HS-27A (cell line): ENCODE data around the gene CR1.
"Not testable (repeated sequence)": the region's sequence is repeated elsewhere in the genome, so short reads cannot be mapped to it uniquely, and the experiment has no call there.

Experiments used
- DNase-seq: peaks from one replicate; pipeline ENCODE4 v3.0.0-alpha.2; 2012; ENCODE audit warnings: low read depth, missing footprints

Gene CR1

GRCh38 chr1:207504438-207504837 is 8.5 kb downstream of the CR1 start:
- no peak for DNase-seq

- no peak for DNase-seq
These were observed 14.5 kb downstream of the CR1 start for GRCh38 chr1:207510444-207510843.

- no peak for DNase-seq
These were observed 18.9 kb downstream of the CR1 start for GRCh38 chr1:207514890-207515289.

GRCh38 chr1:207516729-207517128 is 20.8 kb downstream of the CR1 start:
- no peak for DNase-seq

GRCh38 chr1:207518608-207519236 is 22.8 kb downstream of the CR1 start:
- no peak for DNase-seq

GRCh38 chr1:207519505-207520399 is 23.8 kb downstream of the CR1 start:
- no peak for DNase-seq

- not testable (repeated sequence) for DNase-seq
These were observed 24.7 kb downstream of the CR1 start for GRCh38 chr1:207520400-207521345.

GRCh38 chr1:207525239-207525638 is 29.3 kb downstream of the CR1 start:
- not testable (repeated sequence) for DNase-seq

- DNase-seq = not testable (repeated sequence)
These were observed 32.4 kb downstream of the CR1 start for GRCh38 chr1:207528401-207528800.

GRCh38 chr1:207536263-207536662 is 40.3 kb downstream of the CR1 start:
- not testable (repeated sequence) for DNase-seq

GRCh38 chr1:207546677-207547357 is 50.9 kb downstream of the CR1 start:
- not testable (repeated sequence) for DNase-seq

GRCh38 chr1:207554823-207555222 is 58.9 kb downstream of the CR1 start:
- DNase-seq = not testable (repeated sequence)

GRCh38 chr1:207565546-207566468 is 69.8 kb downstream of the CR1 start:
- DNase-seq = no peak

- DNase-seq = not testable (repeated sequence)
These were observed 76.0 kb downstream of the CR1 start for GRCh38 chr1:207571926-207572325.

- DNase-seq = not testable (repeated sequence)
These were observed 77.1 kb downstream of the CR1 start for GRCh38 chr1:207573074-207573473.

GRCh38 chr1:207575381-207575780 is 79.4 kb downstream of the CR1 start:
- DNase-seq = not testable (repeated sequence)

- no peak for DNase-seq
These were observed 83.0 kb downstream of the CR1 start for GRCh38 chr1:207578796-207579435.

GRCh38 chr1:207579436-207579799 is 83.5 kb downstream of the CR1 start:
- peak; percentile 15 for DNase-seq

- DNase-seq = no peak
These were observed 85.7 kb downstream of the CR1 start for GRCh38 chr1:207581496-207582153.
